Vagina (tissue), 2 donors: Measurements from ENCODE around the gene PTPRN2. TPM values are rescaled to one million over a fixed set of nuclear protein-coding genes. Genes with fewer than 3 reads are reported as not detected.

Experiments
- DNase-seq, 2 donors: peaks; one replicate each; pipeline ENCODE4 v3.0.0-alpha.2; 2017; ENCODE audit errors: extremely low spot score in 2 of 2
- H3K27ac ChIP-seq: fragments of 200-600 bp; sonication (generic); one replicate; pipeline ENCODE4 v1.5.1; 2019
- H3K27me3 ChIP-seq: fragments of 200-600 bp; sonication (generic); one replicate; pipeline ENCODE4 v1.5.1; 2019
- H3K36me3 ChIP-seq, 2 donors: fragments of 200-600 bp; sonication (generic); one replicate each; pipeline ENCODE4 v1.5.1; 2017 to 2019
- H3K4me1 ChIP-seq: fragments of 200-600 bp; sonication (generic); one replicate; pipeline ENCODE4 v1.5.1; 2019
- H3K4me3 ChIP-seq, 2 donors: fragments of 200-600 bp; sonication (generic); 1 replicate in 1 of 2; 2 replicates in 1 of 2; pipeline ENCODE4 v1.5.1; 2016 to 2019
- H3K9me3 ChIP-seq: fragments of 200-600 bp; sonication (generic); one replicate; pipeline ENCODE4 v1.5.1; 2019
- POLR2A ChIP-seq, 2 donors: fragments of 450-650 bp; IDR thresholded peaks; one replicate each; pipeline ENCODE4 v1.6.1; 2017; ENCODE audit warnings: antibody characterized with exemption in 2 of 2, mild to moderate bottlenecking in 2 of 2, moderate library complexity in 2 of 2
- POLR2AphosphoS5 ChIP-seq, 2 donors: sonication (generic); formaldehyde crosslinking; IDR thresholded peaks; one replicate each; pipeline ENCODE4 v1.9.0; 2017; ENCODE audit warnings: antibody characterized with exemption in 2 of 2, mild to moderate bottlenecking in 2 of 2, low read depth in 1 of 2; ENCODE audit not compliant: insufficient read depth in 1 of 2
- intact Hi-C: fragments of 100-400 bp; cut with DNase I; formaldehyde crosslinking; loops from one replicate; pipeline ENCODE4 v1.15.1; 2023
- total RNA-seq: library from RNA; depleted of rRNA; stranded (reverse); fragments of >200 nt; gene quantifications from one replicate; pipeline ENCODE4 v1.2.3, GENCODE V29; 2016
- TF ChIP-seq, protein P1 (sequence below), 3 experiments: fragments of 450-650 bp in 2 of 3; fragments of 200-600 bp in 1 of 3; sonication (generic) in 1 of 3; IDR thresholded peaks; one replicate each; pipeline ENCODE4 v1.5.1; 2017 to 2019; ENCODE audit warnings: antibody characterized with exemption in 3 of 3, mild to moderate bottlenecking in 2 of 3, moderate library complexity in 2 of 3

PTPRN2 gene
- total RNA-seq, 1 donor from 2014 or later: 7.4 TPM

DNA sequence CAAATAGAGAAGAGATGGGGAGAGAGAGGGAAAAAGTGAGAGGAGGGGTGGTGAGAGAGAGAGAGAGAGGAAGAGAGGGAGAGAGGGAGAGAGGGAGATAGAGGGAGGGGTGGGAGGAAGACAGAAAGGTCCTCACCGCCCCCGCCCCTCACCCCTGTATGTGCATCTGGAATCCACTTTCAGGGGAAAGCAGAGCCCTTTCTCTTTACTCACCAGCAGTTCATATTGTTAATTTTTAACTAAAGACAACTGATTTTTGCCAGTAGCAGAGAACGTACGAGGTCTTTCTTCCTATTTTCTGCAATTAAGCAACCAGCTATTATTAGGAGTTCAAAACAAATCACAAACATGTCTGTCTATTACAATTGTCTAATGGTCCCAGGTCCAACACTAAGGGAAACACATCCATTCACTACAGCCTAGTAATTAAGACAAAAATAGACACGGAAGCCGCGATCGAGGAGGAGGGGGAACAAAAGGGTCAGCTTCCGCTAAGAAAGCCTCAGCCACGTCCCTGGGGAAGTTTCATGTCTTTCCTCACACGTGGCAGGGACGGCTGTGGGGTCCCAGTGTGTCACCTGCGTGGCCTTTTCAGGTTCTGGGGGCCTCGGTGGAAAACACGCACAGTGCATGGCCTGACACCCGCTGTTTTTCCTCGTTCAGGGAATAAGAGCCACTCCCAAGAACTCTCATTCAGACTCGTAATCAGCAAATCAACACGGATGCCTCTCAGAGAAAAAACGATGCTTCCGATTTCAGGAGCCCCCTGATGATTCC is 572.0 kb downstream of the PTPRN2 start:
- intact Hi-C loops: no loop called here
- no peak for TF ChIP-seq POLR2AphosphoS5 (IDR thresholded peaks at IDR 0.05; ENCODE audit: insufficient read depth in 1 of 2, low read depth in 1 of 2)
- TF ChIP-seq POLR2A (IDR thresholded peaks at IDR 0.05): no peak
- TF ChIP-seq, protein P1, sequence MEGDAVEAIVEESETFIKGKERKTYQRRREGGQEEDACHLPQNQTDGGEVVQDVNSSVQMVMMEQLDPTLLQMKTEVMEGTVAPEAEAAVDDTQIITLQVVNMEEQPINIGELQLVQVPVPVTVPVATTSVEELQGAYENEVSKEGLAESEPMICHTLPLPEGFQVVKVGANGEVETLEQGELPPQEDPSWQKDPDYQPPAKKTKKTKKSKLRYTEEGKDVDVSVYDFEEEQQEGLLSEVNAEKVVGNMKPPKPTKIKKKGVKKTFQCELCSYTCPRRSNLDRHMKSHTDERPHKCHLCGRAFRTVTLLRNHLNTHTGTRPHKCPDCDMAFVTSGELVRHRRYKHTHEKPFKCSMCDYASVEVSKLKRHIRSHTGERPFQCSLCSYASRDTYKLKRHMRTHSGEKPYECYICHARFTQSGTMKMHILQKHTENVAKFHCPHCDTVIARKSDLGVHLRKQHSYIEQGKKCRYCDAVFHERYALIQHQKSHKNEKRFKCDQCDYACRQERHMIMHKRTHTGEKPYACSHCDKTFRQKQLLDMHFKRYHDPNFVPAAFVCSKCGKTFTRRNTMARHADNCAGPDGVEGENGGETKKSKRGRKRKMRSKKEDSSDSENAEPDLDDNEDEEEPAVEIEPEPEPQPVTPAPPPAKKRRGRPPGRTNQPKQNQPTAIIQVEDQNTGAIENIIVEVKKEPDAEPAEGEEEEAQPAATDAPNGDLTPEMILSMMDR (IDR thresholded peaks at IDR 0.05): no peak
- no peaks in the 10 kb centered on the region for H3K27me3 ChIP-seq
- H3K4me1 ChIP-seq: peaks cover 22% of the 10 kb centered on the region
- no peaks in the 10 kb centered on the region for H3K36me3 ChIP-seq
- no peak for DNase-seq
- H3K27ac ChIP-seq: no peak overlapping the region
- H3K4me3 ChIP-seq: peak overlapping the region; percentile 12 to 34
- no peaks in the 10 kb centered on the region for H3K9me3 ChIP-seq

DNA sequence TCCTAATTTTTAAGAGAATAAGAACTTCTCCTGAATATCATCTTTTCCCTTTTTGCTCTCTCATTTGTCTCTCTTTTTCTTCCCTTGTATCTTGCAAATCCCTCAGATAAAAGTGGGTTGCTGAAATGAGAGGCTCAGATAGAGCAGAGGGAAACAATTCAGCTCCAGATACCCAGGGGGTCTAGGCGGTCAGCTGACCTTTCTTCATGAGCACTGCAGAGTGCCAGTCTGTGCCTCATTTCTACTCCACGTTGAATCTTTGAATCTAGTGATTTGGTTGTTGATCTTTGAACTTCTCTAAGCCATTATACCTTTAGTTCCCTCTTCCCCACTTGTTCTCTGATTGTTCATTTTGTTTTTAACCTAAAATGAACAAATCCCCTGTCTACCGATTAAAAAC is 572.6 kb downstream of the PTPRN2 start:
- Histone ChIP-seq H3K27me3 (no peaks in the 10 kb centered on the region), H3K36me3 (no peaks in the 10 kb centered on the region), H3K27ac (no peak overlapping the region), H3K4me1 (peaks cover 22% of the 10 kb centered on the region), H3K4me3 (no peak overlapping the region), H3K9me3 (no peaks in the 10 kb centered on the region)
- no peak for DNase-seq
- intact Hi-C loops: no loop called here
- TF ChIP-seq, protein P1 (IDR thresholded peaks at IDR 0.05): no peak
- TF ChIP-seq POLR2AphosphoS5 (IDR thresholded peaks at IDR 0.05; ENCODE audit: insufficient read depth in 1 of 2, low read depth in 1 of 2) (no peak), POLR2A (IDR thresholded peaks at IDR 0.05) (no peak)

DNA sequence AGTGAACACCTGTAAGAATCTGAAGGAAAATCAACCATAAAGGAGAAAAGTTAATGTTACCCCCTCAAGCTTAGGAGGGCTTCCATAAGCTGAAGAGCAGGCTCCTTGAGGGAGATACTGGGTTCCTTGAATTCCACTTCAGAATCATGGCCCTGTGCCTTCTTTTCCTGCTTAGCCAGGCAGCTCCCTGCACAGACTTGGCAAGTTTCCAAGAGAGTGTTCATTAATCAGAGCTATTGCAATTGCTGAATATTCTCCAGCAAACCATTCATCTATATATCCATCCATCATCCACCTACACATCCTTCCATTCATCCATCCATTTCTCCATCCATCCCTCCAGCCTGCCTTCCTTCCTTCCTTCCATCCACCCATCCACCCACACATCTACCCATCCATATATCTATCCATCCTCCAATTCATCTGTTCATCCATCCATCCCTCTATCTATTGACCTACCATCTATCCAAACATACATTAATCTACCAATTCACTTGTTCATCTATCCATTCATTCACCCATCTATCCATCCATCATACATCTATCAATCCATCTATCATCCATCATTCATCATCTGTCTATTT is 574.4 kb downstream of the PTPRN2 start:
- TF ChIP-seq POLR2AphosphoS5 (IDR thresholded peaks at IDR 0.05; ENCODE audit: insufficient read depth in 1 of 2, low read depth in 1 of 2): no peak
- TF ChIP-seq, protein P1 (IDR thresholded peaks at IDR 0.05): no peak
- no peak for TF ChIP-seq POLR2A (IDR thresholded peaks at IDR 0.05)
- intact Hi-C loops: no loop called here
- Histone ChIP-seq H3K36me3 (no peaks in the 10 kb centered on the region), H3K4me1 (peaks cover 22% of the 10 kb centered on the region), H3K27ac (no peak overlapping the region), H3K9me3 (no peaks in the 10 kb centered on the region), H3K4me3 (no peak overlapping the region), H3K27me3 (no peaks in the 10 kb centered on the region)
- no peak for DNase-seq

DNA sequence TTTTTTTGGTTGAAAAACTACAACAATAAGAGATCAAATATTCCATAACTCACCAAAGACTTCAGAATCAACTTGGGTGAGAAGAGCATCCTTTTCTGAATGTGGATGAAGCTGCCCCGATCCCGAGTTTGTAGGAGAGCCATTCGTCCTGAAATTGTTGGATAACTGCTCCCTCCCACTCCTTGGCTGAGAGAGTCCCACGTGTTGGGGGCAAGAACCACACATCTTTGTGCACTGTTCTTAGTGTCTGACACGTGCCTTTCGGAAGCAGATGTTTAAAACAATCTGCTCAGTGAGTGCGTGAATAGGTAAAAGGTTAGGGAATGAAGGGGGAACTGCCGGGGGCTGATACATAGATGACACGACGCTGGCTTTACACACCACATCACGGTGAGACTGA is 575.7 kb downstream of the PTPRN2 start:
- Histone ChIP-seq H3K27ac (no peak overlapping the region), H3K36me3 (no peaks in the 10 kb centered on the region), H3K4me1 (peaks cover 19% of the 10 kb centered on the region), H3K4me3 (no peak overlapping the region), H3K9me3 (no peaks in the 10 kb centered on the region), H3K27me3 (no peaks in the 10 kb centered on the region)
- intact Hi-C loops: no loop called here
- TF ChIP-seq POLR2AphosphoS5 (IDR thresholded peaks at IDR 0.05; ENCODE audit: insufficient read depth in 1 of 2, low read depth in 1 of 2) (no peak), POLR2A (IDR thresholded peaks at IDR 0.05) (no peak)
- TF ChIP-seq, protein P1 (IDR thresholded peaks at IDR 0.05): no peak
- no peak for DNase-seq
